ENCODE data around the gene ITPKC. TPM values are rescaled to one million over a fixed set of nuclear protein-coding genes. Genes with fewer than 3 reads are reported as not detected.
A peak's percentile ranks its signal among the peaks of the same experiment; 100 is the strongest.

Gene ITPKC
- total and polyA plus RNA-seq, 9 of the 15 experiments (the other 6 are each of a cell fraction or from before 2014, with no cell fraction given): 0.08 to 9.3 (median 5.8) TPM

DNA sequence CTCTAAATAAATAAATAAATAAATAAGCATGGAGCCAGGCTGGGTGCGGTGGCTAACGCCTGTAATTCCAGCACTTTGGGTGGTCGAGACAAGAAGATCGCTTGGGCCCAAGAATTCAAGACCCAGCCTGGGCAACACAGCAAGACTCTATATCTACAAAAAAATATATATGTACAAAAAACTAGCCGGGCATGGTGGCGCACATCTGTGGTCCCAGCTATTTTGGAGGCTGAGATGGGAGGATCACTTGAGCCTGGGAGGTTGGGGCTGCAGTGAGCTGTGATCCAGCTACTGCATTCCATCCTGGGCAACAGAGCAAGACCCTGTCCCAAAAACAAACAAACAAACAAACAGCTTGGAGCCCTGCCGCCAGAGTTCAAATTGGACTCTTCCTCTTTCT lies 30.6 kb downstream of the ITPKC start:
- ATAC-seq: no peak
- FAIRE-seq: no peak
- Histone ChIP-seq H3K79me2 (ENCODE audit: control insufficient read depth, insufficient read depth, low read length) (peaks cover 41% of the 10 kb centered on the region), H3K27me3 (ENCODE audit: control insufficient read depth in 2 of 2, insufficient read depth in 2 of 2, low read length in 2 of 2) (no peaks in the 10 kb centered on the region), H3K4me3 (no peak overlapping the region), H3K9ac (ENCODE audit: insufficient read depth in 1 of 2, low read depth in 2 of 2, low read length in 2 of 2) (peak overlapping the region in 1 of 2 experiments; percentile 19; a peak in 1 of 4 replicates), H3K4me1 (replicated peaks in 1 of 2; ENCODE audit: control insufficient read depth in 2 of 2, insufficient read depth in 2 of 2, low read length in 2 of 2) (peaks cover 17 to 35% of the 10 kb centered on the region in 2 experiments), H3K36me3 (ENCODE audit: control insufficient read depth, insufficient read depth, low read length) (peaks cover 13% of the 10 kb centered on the region; the same call in 2 of the 3 replicates), H4K20me1 (replicated peaks; ENCODE audit: control insufficient read depth, insufficient read depth, low read length) (0 out of 2 replicates have a peak, but pooled peaks cover 1% of the 10 kb centered on the region), H3K4me2 (ENCODE audit: insufficient read depth, low read length) (no peak overlapping the region), H3K9me3 (replicated peaks; ENCODE audit: control insufficient read depth, insufficient read depth, low read depth, low read length) (no peaks in the 10 kb centered on the region), H3K9me1 (ENCODE audit: control insufficient read depth, insufficient read depth, low read length) (no peaks in the 10 kb centered on the region), H3K27ac (ENCODE audit: extremely low read depth, low read depth, low read length) (no peak overlapping the region), H2AFZ (ENCODE audit: low read depth, low read length) (no peak overlapping the region)
- intact Hi-C loops (cut with micrococcal nuclease) (no loop called here), in situ Hi-C loops (cut with MboI) (no loop called here)
- TF ChIP-seq CAMTA2 (CRISPR knock-in tag; conservative IDR thresholded peaks at IDR 0.05) (no peak), ZNF121 (CRISPR knock-in tag; conservative IDR thresholded peaks at IDR 0.05) (peak; percentile 40; the same call in 1 of the 2 replicates), CBX3 (IDR thresholded peaks at IDR 0.05; ENCODE audit: borderline replicate concordance in 1 of 2, low read length in 2 of 2) (no peak), JUND (IDR thresholded peaks at IDR 0.05; ENCODE audit: borderline replicate concordance, low read depth, low read length) (no peak), JUND (tag; IDR thresholded peaks at IDR 0.05; ENCODE audit: borderline replicate concordance, low read depth, low read length) (no peak), PTBP1 (IDR thresholded peaks at IDR 0.05; ENCODE audit: low read depth, low read length) (no peak), ZNF79 (CRISPR knock-in tag; IDR thresholded peaks at IDR 0.05; ENCODE audit: low read depth) (no peak)
- TF ChIP-seq, protein P1, sequence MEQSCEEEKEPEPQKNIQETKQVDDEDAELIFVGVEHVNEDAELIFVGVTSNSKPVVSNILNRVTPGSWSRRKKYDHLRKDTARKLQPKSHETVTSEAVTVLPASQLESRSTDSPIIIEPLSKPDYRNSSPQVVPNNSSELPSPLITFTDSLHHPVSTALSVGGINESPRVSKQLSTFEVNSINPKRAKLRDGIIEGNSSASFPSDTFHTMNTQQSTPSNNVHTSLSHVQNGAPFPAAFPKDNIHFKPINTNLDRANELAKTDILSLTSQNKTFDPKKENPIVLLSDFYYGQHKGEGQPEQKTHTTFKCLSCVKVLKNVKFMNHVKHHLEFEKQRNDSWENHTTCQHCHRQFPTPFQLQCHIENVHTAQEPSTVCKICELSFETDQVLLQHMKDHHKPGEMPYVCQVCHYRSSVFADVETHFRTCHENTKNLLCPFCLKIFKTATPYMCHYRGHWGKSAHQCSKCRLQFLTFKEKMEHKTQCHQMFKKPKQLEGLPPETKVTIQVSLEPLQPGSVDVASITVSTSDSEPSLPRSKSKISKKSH (CRISPR knock-in tag; IDR thresholded peaks at IDR 0.05): no peak
- DNase-seq (ENCODE audit: extremely low read depth in 1 of 4, low spot score in 3 of 4): no peak
- 94% methylated on average over 7 of the region's 7 CpGs for WGBS (ENCODE audit: insufficient coverage, low coverage, missing lambda C conversion rate)
- CTCF ChIA-PET (ENCODE audit: low intra/inter-chr PET ratio): no interaction called here
- BruUV-seq (replicated peaks): no TSS peak
- POLR2A ChIA-PET: interaction anchor here (0.6 to 1.2 kb wide), 3 partner anchors 14 to 561 kb away, joined by 3 to 5 read pairs (median 3); partner anchors contain the start of gene RAB4B
